ENCODE data around the gene GNAT3.

Gene GNAT3

GRCh38 chr7:80417211-80417793, 94.6 kb downstream of the GNAT3 start:
- Histone ChIP-seq H3K36me3 (no peaks in the 10 kb centered on the region), H3K4me3 (ENCODE audit: low read depth, low read length) (no peak overlapping the region), H3K4me1 (peaks cover 4% of the 10 kb centered on the region; the same call in 1 of the 2 replicates), H3K27me3 (no peaks in the 10 kb centered on the region), H3K9me3 (no peaks in the 10 kb centered on the region)
- no peak for DNase-seq
- TF ChIP-seq CTCF (IDR thresholded peaks at IDR 0.05; ENCODE audit: low read depth, low read length), result no peak

DNA sequence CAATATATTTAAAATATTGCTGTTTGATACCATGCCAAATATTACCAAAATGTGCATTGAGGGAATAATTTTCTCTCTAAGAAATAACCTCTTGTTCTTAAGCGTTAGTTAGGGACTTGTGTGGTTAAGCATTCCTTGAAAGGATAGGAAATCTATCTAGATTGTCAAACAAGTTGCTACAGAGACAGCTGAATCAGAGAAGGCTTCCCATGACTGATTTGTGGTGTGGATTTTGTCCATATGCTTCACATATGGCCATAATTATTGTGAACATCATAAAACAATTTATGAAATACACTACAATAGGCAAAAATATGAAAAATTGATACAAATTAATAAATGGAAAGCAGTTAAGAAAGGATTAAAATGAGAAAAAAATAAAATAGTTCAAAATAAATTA, 96.3 kb downstream of the GNAT3 start:
- Histone ChIP-seq H3K9me3 (no peaks in the 10 kb centered on the region), H3K36me3 (no peaks in the 10 kb centered on the region), H3K27me3 (no peaks in the 10 kb centered on the region), H3K4me1 (peaks cover 4% of the 10 kb centered on the region), H3K4me3 (ENCODE audit: low read depth, low read length) (no peak overlapping the region)
- no peak for DNase-seq
- TF ChIP-seq CTCF (IDR thresholded peaks at IDR 0.05; ENCODE audit: low read depth, low read length), result no peak

- H3K4me3 ChIP-seq (ENCODE audit: low read depth, low read length), result no peak overlapping the region
- H3K36me3 ChIP-seq, result no peaks in the 10 kb centered on the region
- no peak for TF ChIP-seq CTCF (IDR thresholded peaks at IDR 0.05; ENCODE audit: low read depth, low read length)
- no peaks in the 10 kb centered on the region for H3K9me3 ChIP-seq
- no peaks in the 10 kb centered on the region for H3K27me3 ChIP-seq
- no peak for DNase-seq
- H3K4me1 ChIP-seq, result peaks cover 4% of the 10 kb centered on the region
Observed at GRCh38 chr7:80415114-80415513, 96.8 kb downstream of the GNAT3 start.

GRCh38 chr7:80414331-80414730, 97.5 kb downstream of the GNAT3 start:
- DNase-seq, result no peak
- Histone ChIP-seq H3K36me3 (no peaks in the 10 kb centered on the region), H3K27me3 (no peaks in the 10 kb centered on the region), H3K4me3 (ENCODE audit: low read depth, low read length) (no peak overlapping the region), H3K4me1 (peaks cover 4% of the 10 kb centered on the region), H3K9me3 (no peaks in the 10 kb centered on the region)
- no peak for TF ChIP-seq CTCF (IDR thresholded peaks at IDR 0.05; ENCODE audit: low read depth, low read length)

DNA sequence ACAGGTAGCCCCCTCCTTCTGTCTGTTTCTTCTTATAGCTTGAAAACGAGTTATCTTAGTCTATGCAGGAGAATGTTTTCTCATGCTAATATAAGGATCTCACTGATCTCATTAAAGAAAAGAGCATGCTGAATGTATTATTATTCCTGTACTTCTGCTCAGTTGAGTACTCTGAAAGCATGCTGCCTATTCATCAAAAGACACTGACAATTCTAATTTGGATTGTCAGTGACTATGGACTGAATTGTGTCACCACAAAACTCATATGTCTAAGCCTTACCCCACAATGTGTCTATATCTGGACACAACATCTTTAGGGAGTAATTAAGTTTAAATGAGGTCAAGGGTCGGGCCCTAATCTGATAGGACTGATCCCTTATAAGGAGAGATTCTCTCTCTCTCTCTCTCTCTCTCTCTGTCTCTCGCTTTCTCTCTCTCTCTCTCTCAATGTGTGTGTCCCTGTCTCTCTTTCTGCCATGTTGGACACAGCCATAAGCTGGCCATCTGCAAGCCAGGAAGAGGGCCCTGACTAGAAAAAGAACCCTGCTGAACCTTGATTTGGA, 98.4 kb downstream of the GNAT3 start:
- H3K4me3 ChIP-seq (ENCODE audit: low read depth, low read length), result no peak overlapping the region
- no peak for DNase-seq
- no peaks in the 10 kb centered on the region for H3K27me3 ChIP-seq
- no peaks in the 10 kb centered on the region for H3K36me3 ChIP-seq
- no peaks in the 10 kb centered on the region for H3K9me3 ChIP-seq
- no peak for TF ChIP-seq CTCF (IDR thresholded peaks at IDR 0.05; ENCODE audit: low read depth, low read length)
- H3K4me1 ChIP-seq, result peaks cover 4% of the 10 kb centered on the region

DNA sequence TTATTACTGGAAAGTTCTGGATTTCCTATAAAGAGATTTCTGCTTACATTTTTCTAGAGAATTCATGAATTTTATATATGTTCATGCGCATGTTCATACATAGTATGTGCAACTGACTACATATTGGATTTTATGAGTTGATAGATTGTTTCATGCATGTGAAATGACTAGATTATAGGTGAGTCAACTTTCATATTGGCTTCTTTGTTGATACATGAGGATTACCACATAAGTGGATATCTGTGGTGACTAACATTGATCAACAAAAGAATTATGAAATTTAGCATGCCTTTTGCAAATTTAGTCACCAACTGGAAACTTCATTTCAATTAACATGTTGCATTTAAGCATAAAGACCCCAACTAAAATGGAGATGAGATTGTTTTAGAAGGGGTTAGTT, 99.0 kb downstream of the GNAT3 start:
- DNase-seq, result no peak
- Histone ChIP-seq H3K9me3 (no peaks in the 10 kb centered on the region), H3K27me3 (no peaks in the 10 kb centered on the region), H3K4me1 (peaks cover 4% of the 10 kb centered on the region), H3K36me3 (no peaks in the 10 kb centered on the region), H3K4me3 (ENCODE audit: low read depth, low read length) (no peak overlapping the region)
- no peak for TF ChIP-seq CTCF (IDR thresholded peaks at IDR 0.05; ENCODE audit: low read depth, low read length)
